Superior temporal gyrus (tissue), 1 donor: ENCODE measurements around the gene APBA2.
"Not testable (repeated sequence)": the region's sequence is repeated elsewhere in the genome, so short reads cannot be mapped to it uniquely, and the experiment has no call there.

Source experiments
- DNase-seq: peaks from one replicate; pipeline ENCODE4 v3.0.0-alpha.2; 2016; ENCODE audit errors: extremely low spot score

APBA2 gene

GRCh38 chr15:29035336-29036285, 149.8 kb downstream of the APBA2 start:
- DNase-seq, result no peak

- no peak for DNase-seq
These were observed 152.4 kb downstream of the APBA2 start for GRCh38 chr15:29037997-29038705.

- no peak for DNase-seq
These were observed 153.9 kb downstream of the APBA2 start for GRCh38 chr15:29039466-29040369.

DNA sequence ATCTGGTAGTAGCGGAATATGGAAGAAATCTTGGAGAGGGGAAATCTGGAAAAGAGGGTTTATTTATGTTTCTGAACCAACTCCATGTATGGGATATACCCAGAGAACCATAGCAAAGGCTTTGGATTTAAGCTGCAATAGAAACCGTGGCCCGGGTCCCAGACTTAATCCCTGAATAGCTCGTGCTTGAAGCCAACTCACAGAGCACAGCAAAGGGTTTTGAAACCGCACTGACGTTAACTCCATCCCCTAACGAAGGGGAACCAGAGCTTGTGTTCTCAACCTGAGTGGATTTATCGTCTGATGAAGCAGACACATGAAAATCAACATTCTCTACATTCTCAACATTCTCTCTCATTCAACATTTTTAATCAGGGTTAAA, 154.6 kb downstream of the APBA2 start:
- peak; percentile 73 for DNase-seq

- DNase-seq, result peak; percentile 92
These were observed 158.1 kb downstream of the APBA2 start for GRCh38 chr15:29043736-29044502.

GRCh38 chr15:29044503-29044901, 158.7 kb downstream of the APBA2 start:
- DNase-seq, result peak; percentile 71

GRCh38 chr15:29045161-29045560, 159.4 kb downstream of the APBA2 start:
- not testable (repeated sequence) for DNase-seq

- peak; percentile 78 for DNase-seq
These were observed 159.9 kb downstream of the APBA2 start for GRCh38 chr15:29045717-29046116.

GRCh38 chr15:29046281-29046810, 160.6 kb downstream of the APBA2 start:
- DNase-seq, result no peak

DNA sequence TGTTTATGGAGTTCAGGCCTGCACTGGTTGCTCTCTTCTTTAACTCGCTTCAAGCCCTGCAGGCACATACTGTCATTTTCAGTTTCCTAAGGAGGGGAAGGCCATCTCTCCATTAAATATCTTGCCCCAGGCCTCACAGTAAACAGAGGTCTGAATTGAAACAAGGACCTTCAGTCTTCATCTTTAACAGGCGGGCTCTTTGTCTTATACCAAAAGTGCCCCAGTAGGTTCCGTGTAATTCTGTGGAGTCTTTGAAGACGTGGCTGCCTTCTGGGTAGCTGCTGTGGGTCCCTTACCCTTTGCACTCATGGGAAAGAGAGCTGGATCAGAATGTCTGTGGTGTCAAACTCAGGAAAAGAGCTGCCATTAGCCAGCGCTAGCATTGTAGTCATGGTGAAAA, 161.2 kb downstream of the APBA2 start:
- DNase-seq, result peak; percentile 66

GRCh38 chr15:29048011-29048410, 162.2 kb downstream of the APBA2 start:
- DNase-seq, result no peak

- DNase-seq, result peak; percentile 49
These were observed 165.1 kb downstream of the APBA2 start for GRCh38 chr15:29050870-29051269.

DNA sequence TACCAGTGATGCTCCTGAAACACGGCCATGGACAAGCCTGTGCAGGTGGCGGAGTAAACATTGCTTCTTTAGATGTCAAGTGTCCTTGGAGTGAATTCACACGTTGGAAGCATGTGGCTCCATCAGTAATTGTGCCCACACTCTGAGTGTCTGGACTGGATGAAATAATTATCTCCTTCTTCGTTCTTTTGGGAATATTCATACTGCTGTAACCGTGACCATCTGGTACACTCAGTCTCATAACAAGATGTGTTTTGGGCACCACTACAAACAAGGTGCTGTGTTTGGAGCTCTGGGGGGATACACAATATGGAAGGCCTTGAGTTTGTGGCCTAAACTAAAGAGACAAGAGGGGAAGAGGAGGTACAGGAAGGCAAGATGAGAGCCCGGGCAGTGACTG, 165.6 kb downstream of the APBA2 start:
- DNase-seq, result no peak

DNA sequence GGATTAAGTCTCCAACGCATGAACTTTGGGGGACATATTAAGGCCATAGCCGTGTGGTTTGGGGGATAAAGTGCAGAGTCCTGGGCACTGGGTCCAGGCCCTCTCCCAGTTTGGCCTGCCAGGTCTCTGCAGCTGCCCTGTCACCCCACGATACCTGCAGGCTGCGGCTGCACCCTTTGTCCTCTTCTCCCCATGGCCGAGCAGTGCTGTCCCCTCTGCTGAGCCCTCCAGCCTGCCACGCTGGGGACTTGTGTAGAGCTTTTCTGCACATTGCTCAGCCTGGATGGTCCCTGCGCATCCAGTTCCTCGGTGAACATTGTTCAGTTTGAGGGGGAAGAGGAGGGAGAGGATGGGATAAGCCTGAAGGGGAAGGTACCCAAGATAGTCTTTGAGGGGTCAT, 167.2 kb downstream of the APBA2 start:
- no peak for DNase-seq

DNA sequence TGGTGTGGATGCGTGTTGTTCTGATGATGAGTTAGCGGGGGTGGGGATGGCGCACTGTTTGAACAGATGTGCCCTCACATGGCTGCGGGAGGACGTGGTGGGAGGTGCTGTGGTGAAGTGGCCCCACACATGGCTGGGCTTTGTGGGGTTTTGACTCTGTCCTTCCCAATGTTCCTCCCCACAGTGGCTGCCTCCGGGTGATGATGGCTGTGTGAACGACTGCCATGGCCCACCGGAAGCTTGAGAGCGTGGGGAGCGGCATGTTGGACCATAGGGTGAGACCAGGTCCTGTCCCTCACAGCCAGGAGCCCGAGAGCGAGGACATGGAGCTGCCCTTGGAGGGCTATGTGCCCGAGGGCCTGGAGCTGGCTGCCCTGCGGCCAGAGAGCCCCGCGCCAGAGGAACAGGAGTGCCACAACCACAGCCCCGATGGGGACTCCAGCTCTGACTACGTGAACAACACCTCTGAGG, 167.9 kb downstream of the APBA2 start:
- DNase-seq, result no peak

- no peak for DNase-seq
These were observed 168.6 kb downstream of the APBA2 start for GRCh38 chr15:29054171-29055045.

- DNase-seq, result no peak
These were observed 170.1 kb downstream of the APBA2 start for GRCh38 chr15:29055876-29056275.

DNA sequence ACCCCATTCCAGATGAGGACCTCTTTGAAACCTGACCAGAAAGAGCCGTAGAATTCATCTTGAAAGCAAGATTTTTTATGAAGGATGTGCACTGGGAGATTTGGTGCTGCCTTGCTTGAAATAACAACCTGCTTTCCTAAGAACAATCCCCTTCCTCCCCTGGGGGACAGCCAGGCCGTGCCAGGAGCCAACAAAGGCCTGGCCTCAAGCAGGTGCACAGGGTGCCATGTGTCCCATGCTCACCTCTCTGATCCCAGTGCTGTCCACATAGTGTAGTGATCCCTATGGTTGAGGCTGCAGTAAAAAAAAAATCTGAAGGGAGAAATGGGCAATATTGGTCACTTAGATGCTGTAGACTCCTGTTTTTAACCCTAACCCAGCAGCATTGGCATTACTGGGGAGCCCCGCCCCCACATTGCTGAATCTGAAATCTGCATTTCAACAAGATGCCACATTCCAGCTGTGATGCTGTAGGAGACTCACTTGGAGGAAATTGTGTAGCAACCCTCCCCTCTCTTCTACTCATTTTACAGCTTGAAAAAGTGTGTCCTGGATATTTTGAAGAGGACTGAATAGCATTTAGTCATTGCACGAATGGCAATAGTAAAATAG, 171.2 kb downstream of the APBA2 start:
- no peak for DNase-seq

DNA sequence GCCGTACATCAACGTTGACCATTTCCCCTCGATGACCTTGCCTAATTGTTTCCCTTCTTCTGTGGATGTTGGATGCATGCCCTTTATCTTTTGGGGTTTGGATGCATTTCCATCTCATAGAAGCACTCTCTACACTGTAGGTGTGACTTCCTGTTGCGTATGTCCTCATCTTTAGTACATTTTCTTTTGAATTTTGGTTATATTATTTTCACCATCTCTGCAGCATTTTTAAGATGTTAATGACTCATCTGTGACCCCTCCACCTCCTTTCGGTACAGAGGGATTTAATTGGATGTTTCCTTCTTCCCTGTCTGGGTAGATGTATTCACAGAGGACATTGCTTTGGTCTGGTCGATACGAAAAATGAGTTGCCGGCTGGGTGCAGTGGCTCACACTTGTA, 172.1 kb downstream of the APBA2 start:
- no peak for DNase-seq
